Stomach (tissue), 9 donors: Measurements from ENCODE around the gene ITCH. TPM values are rescaled to one million over a fixed set of nuclear protein-coding genes. Genes with fewer than 3 reads are reported as not detected.

Experiments used
- DNase-seq, 2 donors: peaks; one replicate each; pipeline versions ENCODE4 v3.0.0 to v3.0.0-alpha.2; 2013 to 2019
- H3K27ac ChIP-seq, 5 donors: fragments of 200-600 bp in 4 of 5; sonication (generic) in 4 of 5; one replicate each; pipeline ENCODE4 v1.5.1; 2013 to 2019; ENCODE audit warnings: mild to moderate bottlenecking in 1 of 5, moderate library complexity in 1 of 5
- H3K27me3 ChIP-seq, 3 donors: fragments of 200-600 bp; sonication (generic); one replicate each; pipeline ENCODE4 v1.5.1; 2017 to 2019; ENCODE audit warnings: mixed run types in 1 of 3
- H3K36me3 ChIP-seq, 4 donors: fragments of 200-600 bp; sonication (generic); 1 replicate in 3 of 4; 2 replicates in 1 of 4; pipeline ENCODE4 v1.5.1; 2016 to 2019
- H3K4me1 ChIP-seq, 4 donors: fragments of 200-600 bp; sonication (generic); one replicate each; pipeline ENCODE4 v1.5.1; 2016 to 2019
- H3K4me3 ChIP-seq, 4 donors: fragments of 200-600 bp; sonication (generic) in 3 of 4; one replicate each; pipeline ENCODE4 v1.5.1; 2016 to 2019; ENCODE audit warnings: mild to moderate bottlenecking in 1 of 4
- H3K9me3 ChIP-seq, 4 donors: fragments of 200-600 bp; sonication (generic); one replicate each; pipeline ENCODE4 v1.5.1; 2016 to 2019
- EP300 ChIP-seq: sonication (generic); formaldehyde crosslinking; IDR thresholded peaks from one replicate; pipeline ENCODE4 v1.6.1; 2017; ENCODE audit warnings: antibody characterized with exemption
- POLR2A ChIP-seq, 4 donors: fragments of 450-650 bp; IDR thresholded peaks; one replicate each; pipeline ENCODE4 v1.6.1; 2016; ENCODE audit warnings: antibody characterized with exemption in 4 of 4, control low read depth in 2 of 4, mild to moderate bottlenecking in 1 of 4, moderate library complexity in 1 of 4
- POLR2AphosphoS5 ChIP-seq, 3 donors: sonication (generic); formaldehyde crosslinking; IDR thresholded peaks; one replicate each; pipeline ENCODE4 v1.6.1; 2016; ENCODE audit warnings: antibody characterized with exemption in 3 of 3
- WGBS, 5 donors: extraction: QIAGEN DNeasy Blood & Tissue Kit in 3 of 5; methylation state at CpG; one replicate each; pipeline versions ENCODE4 v1.1.5 to v1.1.7; 2013 to 2018; 5-methylcytosine and 5-hydroxymethylcytosine counted together
- intact Hi-C: fragments of 100-400 bp; cut with DNase I; formaldehyde crosslinking; loops from one replicate; pipeline ENCODE4 v1.15.1; 2023; ENCODE audit warnings: low total_unique reads
- polyA plus RNA-seq, 3 donors: library from polyadenylated mRNA; stranded (reverse); fragments of 200-250 nt; gene quantifications; one replicate each; pipeline ENCODE4 v1.2.3, GENCODE V29; 2013
- total RNA-seq, 5 donors: library from RNA; depleted of rRNA; stranded (reverse); fragments of >200 nt; gene quantifications; one replicate each; pipeline versions ENCODE4 v1.1.0 to v1.2.3, GENCODE V29; 2014 to 2016
- TF ChIP-seq, protein P1 (sequence below), 7 experiments: fragments of 450-650 bp in 4 of 7; fragments of 200-600 bp in 3 of 7; sonication (generic) in 3 of 7; IDR thresholded peaks; one replicate each; pipeline ENCODE4 v1.5.1; 2016 to 2019; ENCODE audit warnings: antibody characterized with exemption in 7 of 7, control low read depth in 2 of 7, mild to moderate bottlenecking in 1 of 7
- donor health status: healthy with polysubstance abuse.
- donor health status: Bipolar disorder and iron deficiency.
- donor health status: healthy.

ITCH gene
- total and polyA plus RNA-seq, 8 donors = 7.2 to 138 (median 35.6) TPM

DNA sequence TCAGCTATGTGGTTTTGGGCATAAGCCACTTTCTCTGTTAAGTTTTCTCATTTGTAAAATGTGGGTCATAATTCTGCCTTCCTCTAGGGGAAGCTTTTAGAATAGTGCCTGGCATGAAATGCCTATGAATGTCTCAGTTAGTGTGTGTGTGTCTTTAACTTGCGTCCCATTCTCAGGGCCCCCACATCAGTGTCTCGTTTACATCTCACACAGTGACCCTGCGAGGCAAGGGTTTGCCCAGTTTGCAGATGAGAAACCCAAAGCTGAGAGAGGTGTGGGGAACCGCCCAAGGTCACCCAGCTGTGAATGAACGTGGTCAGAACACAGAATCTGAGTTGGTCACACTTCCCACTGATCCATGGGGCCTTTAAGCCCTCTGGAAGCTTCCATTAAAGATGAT is 167.3 kb downstream of the ITCH start:
- no peak overlapping the region for H3K27ac ChIP-seq
- peaks cover 50 to 88% (median 85%) of the 10 kb centered on the region in 4 donors for H3K36me3 ChIP-seq
- DNase-seq = no peak
- H3K4me3 ChIP-seq = no peak overlapping the region
- TF ChIP-seq, protein P1, sequence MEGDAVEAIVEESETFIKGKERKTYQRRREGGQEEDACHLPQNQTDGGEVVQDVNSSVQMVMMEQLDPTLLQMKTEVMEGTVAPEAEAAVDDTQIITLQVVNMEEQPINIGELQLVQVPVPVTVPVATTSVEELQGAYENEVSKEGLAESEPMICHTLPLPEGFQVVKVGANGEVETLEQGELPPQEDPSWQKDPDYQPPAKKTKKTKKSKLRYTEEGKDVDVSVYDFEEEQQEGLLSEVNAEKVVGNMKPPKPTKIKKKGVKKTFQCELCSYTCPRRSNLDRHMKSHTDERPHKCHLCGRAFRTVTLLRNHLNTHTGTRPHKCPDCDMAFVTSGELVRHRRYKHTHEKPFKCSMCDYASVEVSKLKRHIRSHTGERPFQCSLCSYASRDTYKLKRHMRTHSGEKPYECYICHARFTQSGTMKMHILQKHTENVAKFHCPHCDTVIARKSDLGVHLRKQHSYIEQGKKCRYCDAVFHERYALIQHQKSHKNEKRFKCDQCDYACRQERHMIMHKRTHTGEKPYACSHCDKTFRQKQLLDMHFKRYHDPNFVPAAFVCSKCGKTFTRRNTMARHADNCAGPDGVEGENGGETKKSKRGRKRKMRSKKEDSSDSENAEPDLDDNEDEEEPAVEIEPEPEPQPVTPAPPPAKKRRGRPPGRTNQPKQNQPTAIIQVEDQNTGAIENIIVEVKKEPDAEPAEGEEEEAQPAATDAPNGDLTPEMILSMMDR (IDR thresholded peaks at IDR 0.05) = no peak
- TF ChIP-seq POLR2AphosphoS5 (IDR thresholded peaks at IDR 0.05) (no peak), POLR2A (IDR thresholded peaks at IDR 0.05) (no peak), EP300 (no peak)
- intact Hi-C loops = no loop called here
- H3K4me1 ChIP-seq = peaks cover 32 to 73% (median 49%) of the 10 kb centered on the region in 4 donors
- H3K27me3 ChIP-seq = no peaks in the 10 kb centered on the region
- no peaks in the 10 kb centered on the region for H3K9me3 ChIP-seq
- WGBS, 5 donors = 67 to 83% (median 72%) methylated on average over 5 of the region's 5 CpGs

DNA sequence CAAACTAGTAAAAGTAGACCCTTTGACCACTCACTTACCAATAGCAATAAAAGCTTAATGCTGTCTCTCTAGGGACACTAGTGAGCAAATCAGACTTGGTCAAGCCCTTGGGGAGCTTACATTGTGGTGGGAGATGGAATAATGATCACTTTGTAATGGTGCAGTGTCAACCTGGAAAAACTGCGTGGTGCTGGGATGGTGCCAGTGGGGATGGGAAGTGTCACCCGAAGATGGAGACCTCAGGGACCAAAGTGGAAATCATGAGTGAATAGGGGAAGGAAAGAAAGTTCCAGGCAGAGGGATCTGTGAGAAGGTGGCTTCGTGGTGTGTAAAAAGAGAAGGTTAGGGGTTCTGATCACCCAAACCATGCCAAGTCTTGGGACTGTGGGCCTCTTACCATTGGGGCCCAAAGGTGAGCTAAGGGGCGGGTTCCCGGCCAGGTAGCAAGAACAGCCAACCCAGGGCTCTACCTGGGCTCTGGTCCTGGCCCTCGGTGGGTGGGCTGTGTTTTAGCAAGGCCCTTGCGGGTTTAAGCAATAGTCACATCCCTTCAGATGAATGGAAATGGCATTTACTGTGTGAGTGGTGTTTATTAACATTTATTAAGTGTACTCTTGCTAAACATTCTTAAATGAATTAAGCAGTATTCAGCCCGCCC is 168.7 kb downstream of the ITCH start:
- Histone ChIP-seq H3K27ac (no peak overlapping the region), H3K27me3 (no peaks in the 10 kb centered on the region), H3K36me3 (peaks cover 58 to 97% (median 96%) of the 10 kb centered on the region in 4 donors), H3K4me3 (no peak overlapping the region), H3K9me3 (no peaks in the 10 kb centered on the region), H3K4me1 (peaks cover 18 to 59% (median 35%) of the 10 kb centered on the region in 4 donors)
- intact Hi-C loops = no loop called here
- WGBS, 5 donors = 89 to 95% (median 90%) methylated on average over 8 of the region's 8 CpGs
- no peak for TF ChIP-seq POLR2A (IDR thresholded peaks at IDR 0.05)
- TF ChIP-seq POLR2AphosphoS5 (IDR thresholded peaks at IDR 0.05) = no peak
- TF ChIP-seq EP300 = no peak
- TF ChIP-seq, protein P1 (IDR thresholded peaks at IDR 0.05) = no peak
- DNase-seq = no peak

DNA sequence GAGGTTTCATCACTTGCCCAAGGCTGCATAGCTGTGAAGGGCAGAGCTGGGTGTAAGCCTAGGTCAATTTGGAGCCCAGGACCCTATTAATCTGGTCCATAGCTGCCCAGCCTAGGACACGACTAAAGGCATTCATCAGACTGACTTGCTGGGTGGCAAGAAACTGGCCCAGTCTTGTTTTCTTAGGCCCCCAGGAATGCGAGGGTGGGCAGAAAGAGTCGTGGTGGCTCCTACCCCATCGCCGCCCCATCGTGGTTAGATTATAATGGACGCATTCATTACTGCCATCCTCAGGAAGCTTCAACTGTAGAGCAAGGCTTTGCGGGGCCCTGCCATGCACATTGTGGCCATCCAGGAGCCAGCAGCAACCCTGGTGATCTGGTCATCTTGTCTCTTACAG is 169.2 kb downstream of the ITCH start:
- H3K36me3 ChIP-seq = peaks cover 52 to 97% (median 96%) of the 10 kb centered on the region in 4 donors
- 86 to 93% (median 90%) methylated on average over 8 of the region's 8 CpGs for WGBS, 5 donors
- no peak overlapping the region for H3K27ac ChIP-seq
- DNase-seq = no peak
- no peaks in the 10 kb centered on the region for H3K27me3 ChIP-seq
- H3K9me3 ChIP-seq = no peaks in the 10 kb centered on the region
- H3K4me1 ChIP-seq = peaks cover 14 to 53% (median 31%) of the 10 kb centered on the region in 4 donors
- intact Hi-C loops = no loop called here
- TF ChIP-seq POLR2AphosphoS5 (IDR thresholded peaks at IDR 0.05) = no peak
- no peak for TF ChIP-seq EP300
- TF ChIP-seq, protein P1 (IDR thresholded peaks at IDR 0.05) = no peak
- H3K4me3 ChIP-seq = no peak overlapping the region

DNA sequence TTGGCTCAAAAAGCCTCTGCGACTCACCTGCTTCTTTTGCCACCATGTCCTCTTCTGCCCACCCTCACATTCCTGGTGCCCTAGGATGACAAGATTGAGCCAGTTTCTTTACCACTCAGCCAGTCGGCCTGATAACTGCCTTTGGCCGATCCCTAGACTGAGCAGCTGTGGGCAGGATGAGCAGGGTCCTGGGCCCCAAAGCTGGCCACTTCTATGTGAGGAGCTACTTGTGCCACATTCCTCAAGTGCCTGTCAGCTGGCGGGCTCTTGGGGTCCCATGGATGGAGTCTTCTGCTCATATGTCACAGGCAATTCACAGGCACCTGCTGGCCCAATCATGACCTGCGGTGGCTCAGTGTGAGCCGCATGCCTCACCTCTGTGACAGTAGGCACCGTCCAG is 169.7 kb downstream of the ITCH start:
- H3K27ac ChIP-seq = no peak overlapping the region
- peaks cover 14 to 49% (median 29%) of the 10 kb centered on the region in 4 donors for H3K4me1 ChIP-seq
- TF ChIP-seq POLR2AphosphoS5 (IDR thresholded peaks at IDR 0.05) (no peak), EP300 (no peak), POLR2A (IDR thresholded peaks at IDR 0.05) (no peak)
- TF ChIP-seq, protein P1 (IDR thresholded peaks at IDR 0.05) = no peak
- no peaks in the 10 kb centered on the region for H3K9me3 ChIP-seq
- intact Hi-C loops = no loop called here
- H3K4me3 ChIP-seq = no peak overlapping the region
- 84 to 94% (median 93%) methylated on average over 7 of the region's 7 CpGs for WGBS, 5 donors
- H3K27me3 ChIP-seq = no peaks in the 10 kb centered on the region
- no peak for DNase-seq
- peaks cover 47 to 97% (median 96%) of the 10 kb centered on the region in 4 donors for H3K36me3 ChIP-seq
